COLO668 (cell line): ENCODE results near the gene TMEM14B.
A peak's percentile ranks its signal among the peaks of the same experiment; 100 is the strongest.
"Not testable (repeated sequence)": the region's sequence is repeated elsewhere in the genome, so short reads cannot be mapped to it uniquely, and the experiment has no call there.

Experiments used
- DNase-seq: peaks from one replicate; lab custom pipeline; 2025; ENCODE audit not compliant: unreplicated experiment; lab: John Stamatoyannopoulos, UW

The TMEM14B gene

GRCh38 chr6:10745116-10745515, 2.5 kb upstream of the TMEM14B start:
- DNase-seq = no peak

- DNase-seq = no peak
These were observed 722 bp upstream of the TMEM14B start for GRCh38 chr6:10746915-10747250.

GRCh38 chr6:10749734-10750133, 2.1 kb downstream of the TMEM14B start:
- DNase-seq = no peak

- DNase-seq = not testable (repeated sequence)
These were observed 3.0 kb downstream of the TMEM14B start for GRCh38 chr6:10750568-10750967.

- not testable (repeated sequence) for DNase-seq
These were observed 4.2 kb downstream of the TMEM14B start for GRCh38 chr6:10751757-10752156.

- no peak for DNase-seq
These were observed 8.5 kb downstream of the TMEM14B start for GRCh38 chr6:10756085-10756484.

- no peak for DNase-seq
These were observed 11.8 kb downstream of the TMEM14B start for GRCh38 chr6:10759312-10759839.

- DNase-seq = no peak
These were observed 12.3 kb downstream of the TMEM14B start for GRCh38 chr6:10759884-10760329.

- DNase-seq = no peak
These were observed 15.4 kb downstream of the TMEM14B start for GRCh38 chr6:10763006-10763405.

- no peak for DNase-seq
These were observed 21.8 kb downstream of the TMEM14B start for GRCh38 chr6:10769419-10769818.

- peak; percentile 23 for DNase-seq
These were observed 23.8 kb downstream of the TMEM14B start for GRCh38 chr6:10771371-10771894.

- DNase-seq = no peak
These were observed 30.6 kb downstream of the TMEM14B start for GRCh38 chr6:10778230-10778629.

GRCh38 chr6:10779076-10779475, 31.5 kb downstream of the TMEM14B start:
- no peak for DNase-seq

- DNase-seq = no peak
These were observed 44.1 kb downstream of the TMEM14B start for GRCh38 chr6:10791673-10792072.

- no peak for DNase-seq
These were observed 44.5 kb downstream of the TMEM14B start for GRCh38 chr6:10792101-10792500.

GRCh38 chr6:10793035-10793434, 45.4 kb downstream of the TMEM14B start:
- no peak for DNase-seq

- DNase-seq = no peak
These were observed 46.1 kb downstream of the TMEM14B start for GRCh38 chr6:10793695-10794094.

- no peak for DNase-seq
These were observed 46.6 kb downstream of the TMEM14B start for GRCh38 chr6:10794239-10794638.

- no peak for DNase-seq
These were observed 53.2 kb downstream of the TMEM14B start for GRCh38 chr6:10800810-10801209.

GRCh38 chr6:10801224-10801848, 53.7 kb downstream of the TMEM14B start:
- peak; percentile 42 for DNase-seq
